Mammary epithelial cell (primary cell): ENCODE data around the gene ICAM1.

Experiments
- CTCF ChIP-seq, 2 donors: IDR thresholded peaks in 1 of 2; conservative IDR thresholded peaks in 1 of 2; 2 replicates each; pipeline ENCODE4 v1.5.1; 2011 to 2012; ENCODE audit warnings: inconsistent platforms in 2 of 2, low read length in 2 of 2, mild to moderate bottlenecking in 2 of 2, control low read depth in 1 of 2, low read depth in 1 of 2; ENCODE audit not compliant: insufficient read depth in 1 of 2; ENCODE audit errors: extremely low read depth in 1 of 2
- EZH2 ChIP-seq: IDR thresholded peaks from 2 replicates; pipeline ENCODE4 v1.6.1; 2012; ENCODE audit warnings: low read length, inconsistent platforms, borderline replicate concordance

GRCh38 chr19:10230861-10231611 lies 39.9 kb upstream of the ICAM1 start, which contains the start of gene S1PR2:
- no peak for TF ChIP-seq CTCF (conservative IDR thresholded peaks at IDR 0.05 in 1 of 2, IDR thresholded peaks at IDR 0.05 in 1 of 2; ENCODE audit: extremely low read depth in 1 of 2, insufficient read depth in 1 of 2, low read depth in 1 of 2, low read length in 2 of 2)
- TF ChIP-seq EZH2, result no peak
